Parietal lobe (tissue), 2 donors: ENCODE measurements around the gene TRIML2. TPM values are rescaled to one million over a fixed set of nuclear protein-coding genes. Genes with fewer than 3 reads are reported as not detected.

Experiments used
- small RNA-seq: library from RNA; depleted of rRNA; stranded (forward); fragments of <200 nt; gene quantifications from one replicate; pipeline ENCODE3, GENCODE V24; 2014; ENCODE audit warnings: low replicate concordance
- total RNA-seq: library from RNA; depleted of rRNA; stranded (reverse); fragments of >200 nt; gene quantifications from one replicate; pipeline ENCODE4 v1.2.3, GENCODE V29; 2014

The TRIML2 gene, protein sequence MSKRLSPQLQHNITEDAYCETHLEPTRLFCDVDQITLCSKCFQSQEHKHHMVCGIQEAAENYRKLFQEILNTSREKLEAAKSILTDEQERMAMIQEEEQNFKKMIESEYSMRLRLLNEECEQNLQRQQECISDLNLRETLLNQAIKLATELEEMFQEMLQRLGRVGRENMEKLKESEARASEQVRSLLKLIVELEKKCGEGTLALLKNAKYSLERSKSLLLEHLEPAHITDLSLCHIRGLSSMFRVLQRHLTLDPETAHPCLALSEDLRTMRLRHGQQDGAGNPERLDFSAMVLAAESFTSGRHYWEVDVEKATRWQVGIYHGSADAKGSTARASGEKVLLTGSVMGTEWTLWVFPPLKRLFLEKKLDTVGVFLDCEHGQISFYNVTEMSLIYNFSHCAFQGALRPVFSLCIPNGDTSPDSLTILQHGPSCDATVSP
- total RNA-seq = not detected

DNA sequence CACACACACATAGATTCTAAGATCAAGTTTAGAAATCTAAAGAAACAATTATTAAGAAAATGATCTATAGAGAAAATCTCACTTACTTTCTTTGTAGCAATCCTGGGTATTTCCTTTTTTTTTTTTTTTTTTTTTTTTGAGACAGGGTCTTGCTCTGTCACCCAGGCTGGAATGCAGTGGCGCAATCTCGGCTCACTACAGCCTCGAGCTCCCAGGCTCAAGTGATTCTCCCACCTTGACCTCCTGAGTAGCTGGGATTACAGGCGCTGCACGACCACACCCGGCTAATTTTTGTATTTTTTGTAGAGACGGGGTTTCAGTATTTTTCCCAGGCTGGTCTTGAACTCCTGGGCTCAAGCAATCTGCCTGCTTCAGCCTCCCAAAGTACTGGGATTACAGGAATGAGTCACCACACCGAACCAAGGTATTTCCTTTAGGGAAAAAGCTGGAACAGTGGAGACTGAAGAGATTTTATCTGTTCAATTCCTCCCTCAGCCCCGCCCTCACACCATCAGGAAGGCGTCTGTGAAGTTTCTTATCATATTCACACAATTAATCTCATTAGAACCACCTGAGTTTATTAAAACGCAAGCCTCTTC is at the start of gene TRIML2:
Gene TRIML2 (minus strand): TSS at position 447 of the 599 bp plus-strand sequence. CDS start 4,235 bp downstream, outside the sequence.

DNA sequence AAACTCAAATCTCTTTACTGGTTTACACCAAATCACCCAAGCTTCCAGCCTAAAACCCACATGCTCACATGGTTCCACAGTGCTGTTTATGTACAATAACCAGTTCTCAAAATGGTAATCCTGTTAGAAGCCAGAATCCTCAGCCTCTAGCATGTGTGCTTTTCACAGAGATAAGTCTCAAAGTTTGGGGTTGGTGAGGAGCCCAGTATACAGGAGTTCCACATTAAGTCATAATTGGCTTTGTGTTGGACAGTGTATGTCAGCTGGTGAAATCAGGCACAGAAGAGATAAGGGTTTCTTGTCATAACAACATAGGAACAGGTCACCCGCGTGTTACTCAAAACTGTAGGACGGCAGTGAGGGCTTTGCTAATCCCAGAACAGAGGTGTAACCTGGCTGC is 29.7 kb upstream of the TRIML2 start, which contains the start of gene TRIML1:
Gene TRIML1 (plus strand): TSS at position 301 of the 400 bp plus-strand sequence. CDS start 118 bp downstream, outside the sequence.

Small RNA genes lying within 50 kb of the gene (small RNA-seq; reads per million reads assigned to genes)
- gene RNU6-173P = not detected

Other genes starting within 250 kb of the TRIML2 start
- gene ZFP42, start 113.8 kb downstream of the TRIML2 start, total RNA-seq = not detected
- gene TRIML1, start 29.8 kb upstream of the TRIML2 start, total RNA-seq = not detected